Hematopoietic multipotent progenitor cell (in vitro differentiated cells): ENCODE data around the gene PARN. TPM values are rescaled to one million over a fixed set of nuclear protein-coding genes. Genes with fewer than 3 reads are reported as not detected.

Source experiments
- DNase-seq, 3 donors: peaks; one replicate each; pipeline ENCODE4 v3.0.0-alpha.2; 2011 to 2015; ENCODE audit warnings: low read depth in 2 of 3, low spot score in 2 of 3
- total RNA-seq: library from RNA; depleted of rRNA; stranded (reverse); fragments of >200 nt; gene quantifications from one replicate; pipeline ENCODE4 v1.2.3, GENCODE V29; 2012

The PARN gene
- total RNA-seq, 1 donor: 17.8 TPM

- no peak for DNase-seq
These were observed 146.2 kb downstream of the PARN start for GRCh38 chr16:14483819-14484385.

- no peak for DNase-seq
These were observed 153.9 kb downstream of the PARN start for GRCh38 chr16:14476183-14476582.

- no peak for DNase-seq
These were observed 154.5 kb downstream of the PARN start for GRCh38 chr16:14475370-14476139.

GRCh38 chr16:14473488-14473887 lies 156.6 kb downstream of the PARN start:
- DNase-seq: no peak

- DNase-seq: no peak
These were observed 157.7 kb downstream of the PARN start for GRCh38 chr16:14472357-14472756.

- DNase-seq: no peak
These were observed 159.3 kb downstream of the PARN start for GRCh38 chr16:14470788-14471187.

- DNase-seq: no peak
These were observed 164.3 kb downstream of the PARN start for GRCh38 chr16:14465799-14466198.

- DNase-seq: no peak
These were observed 165.3 kb downstream of the PARN start for GRCh38 chr16:14464796-14465195.

GRCh38 chr16:14464192-14464591 lies 165.9 kb downstream of the PARN start:
- peak in 1 of 3 donors; percentile 11 for DNase-seq

GRCh38 chr16:14462811-14463210 lies 167.2 kb downstream of the PARN start:
- no peak for DNase-seq

GRCh38 chr16:14460726-14461125 lies 169.3 kb downstream of the PARN start:
- DNase-seq: no peak

GRCh38 chr16:14458576-14458975 lies 171.5 kb downstream of the PARN start:
- no peak for DNase-seq

GRCh38 chr16:14456793-14457481 lies 173.1 kb downstream of the PARN start:
- no peak for DNase-seq

- no peak for DNase-seq
These were observed 174.5 kb downstream of the PARN start for GRCh38 chr16:14455573-14455972.

GRCh38 chr16:14454391-14454790 lies 175.7 kb downstream of the PARN start:
- DNase-seq: no peak

- no peak for DNase-seq
These were observed 178.0 kb downstream of the PARN start for GRCh38 chr16:14452066-14452465.

GRCh38 chr16:14450846-14451245 lies 179.2 kb downstream of the PARN start:
- no peak for DNase-seq

GRCh38 chr16:14449790-14450480 lies 180.1 kb downstream of the PARN start:
- DNase-seq: no peak

- no peak for DNase-seq
These were observed 180.7 kb downstream of the PARN start for GRCh38 chr16:14449334-14449733.

- no peak for DNase-seq
These were observed 181.2 kb downstream of the PARN start for GRCh38 chr16:14448879-14449278.

GRCh38 chr16:14447783-14448182 lies 182.3 kb downstream of the PARN start:
- no peak for DNase-seq
